CD4-positive, alpha-beta memory T cell (primary cell): ENCODE results near the gene ADGRB2. TPM values are rescaled to one million over a fixed set of nuclear protein-coding genes. Genes with fewer than 3 reads are reported as not detected.

Source experiments
- CTCF ChIA-PET: fragments of 350-600 bp; sonication (Branson Sonifier 250); formaldehyde crosslinking; loops from one replicate; lab custom pipeline; 2021; ENCODE audit warnings: inconsistent platforms; ENCODE audit not compliant: partially characterized antibody; lab: Charles Lee
- POLR2A ChIA-PET: fragments of 350-600 bp; sonication (Branson Sonifier 250); formaldehyde crosslinking; loops from one replicate; lab custom pipeline; 2021; ENCODE audit not compliant: partially characterized antibody; lab: Charles Lee
- DNase-seq, 5 donors: peaks; one replicate each; pipeline versions ENCODE4 v3.0.0 to v3.0.0-alpha.2; 2020 to 2022; ENCODE audit warnings: mixed read lengths in 1 of 5
- H3K27ac ChIP-seq: one replicate; pipeline ENCODE4 v1.7.0; 2013; ENCODE audit warnings: low read depth, low read length
- H3K27me3 ChIP-seq: 2 replicates; pipeline ENCODE4 v1.7.0; 2013; ENCODE audit warnings: mild to moderate bottlenecking, low read length, moderate library complexity; ENCODE audit not compliant: insufficient read depth
- H3K36me3 ChIP-seq: 2 replicates; pipeline ENCODE4 v1.7.0; 2013; ENCODE audit warnings: mild to moderate bottlenecking, low read length, moderate library complexity; ENCODE audit not compliant: insufficient read depth
- H3K4me1 ChIP-seq: 2 replicates; pipeline ENCODE4 v1.7.0; 2013; ENCODE audit warnings: mild to moderate bottlenecking, low read length, moderate library complexity; ENCODE audit not compliant: insufficient read depth
- H3K4me3 ChIP-seq, 2 donors: one replicate each; pipeline ENCODE4 v1.7.0; 2013; ENCODE audit warnings: low read length in 2 of 2, mild to moderate bottlenecking in 1 of 2
- H3K9me3 ChIP-seq, 2 donors: one replicate each; pipeline ENCODE4 v1.7.0; 2013; ENCODE audit warnings: low read length in 2 of 2, control low read depth in 1 of 2; ENCODE audit not compliant: control insufficient read depth in 1 of 2
- H3K27ac Mint-ChIP-seq, 7 donors: one replicate each; pipeline ENCODE4 v1.8.0; 2020 to 2021; ENCODE audit warnings: mixed read lengths in 7 of 7, mild to moderate bottlenecking in 6 of 7, inconsistent platforms in 3 of 7, moderate library complexity in 3 of 7
- H3K27me3 Mint-ChIP-seq, 2 donors: one replicate each; pipeline ENCODE4 v1.8.0; 2020 to 2021; ENCODE audit warnings: mixed read lengths in 2 of 2
- H3K36me3 Mint-ChIP-seq, 2 donors: one replicate each; pipeline ENCODE4 v1.8.0; 2020 to 2021; ENCODE audit warnings: mixed read lengths in 2 of 2, inconsistent platforms in 1 of 2, mild to moderate bottlenecking in 1 of 2
- H3K4me1 Mint-ChIP-seq, 4 donors: one replicate each; pipeline ENCODE4 v1.8.0; 2020 to 2021; ENCODE audit warnings: mixed read lengths in 4 of 4, mild to moderate bottlenecking in 1 of 4
- H3K4me3 Mint-ChIP-seq, 8 donors: one replicate each; pipeline ENCODE4 v1.8.0; 2020 to 2021; ENCODE audit warnings: mixed read lengths in 8 of 8, mild to moderate bottlenecking in 7 of 8, moderate library complexity in 6 of 8, inconsistent platforms in 3 of 8
- H3K9me3 Mint-ChIP-seq, 8 donors: one replicate each; pipeline ENCODE4 v1.8.0; 2020 to 2021; ENCODE audit warnings: mixed read lengths in 8 of 8, mild to moderate bottlenecking in 5 of 8, inconsistent platforms in 3 of 8, moderate library complexity in 1 of 8
- intact Hi-C: fragments of 100-400 bp; cut with micrococcal nuclease; formaldehyde crosslinking; loops from one replicate; pipeline ENCODE4 v1.15.1; 2023
- polyA plus RNA-seq, 2 donors: library from polyadenylated mRNA; unstranded; fragments of 300-500 nt; fragmentation: Illumina TruSeq; gene quantifications; one replicate each; pipeline ENCODE4 v1.2.3, GENCODE V29; 2021
- total RNA-seq, 2 experiments: library from RNA; stranded (reverse); gene quantifications; one replicate each; pipeline ENCODE4 v1.2.3, GENCODE V29; 2021

Gene ADGRB2
- total and polyA plus RNA-seq, 4 experiments from 2014 or later, result 0.55 to 2.0 (median 1.5) TPM; not detected in 1

- Histone ChIP-seq H3K4me1 (no peaks in the 10 kb centered on the region), H3K36me3 (no peaks in the 10 kb centered on the region), H3K4me3 (no peak overlapping the region), H3K27me3 (peaks cover 3% of the 10 kb centered on the region), H3K27ac (no peak overlapping the region), H3K9me3 (no peaks in the 10 kb centered on the region)
- peaks cover 2 to 8% of the 10 kb centered on the region in 2 donors for H3K27me3 Mint-ChIP-seq
- H3K9me3 Mint-ChIP-seq, result peaks cover 0 to 1% (median 0%) of the 10 kb centered on the region in 8 donors
- intact Hi-C loops, result no loop called here
- no peak for DNase-seq
- ChIA-PET POLR2A (no interaction called here), CTCF (no interaction called here)
- H3K4me1 Mint-ChIP-seq, result no peaks in the 10 kb centered on the region
- no peaks in the 10 kb centered on the region for H3K36me3 Mint-ChIP-seq
- no peak overlapping the region for H3K27ac Mint-ChIP-seq
- H3K4me3 Mint-ChIP-seq, result no peak overlapping the region
Measured at GRCh38 chr1:31795801-31796621, 31.9 kb upstream of the ADGRB2 start.

- Mint-ChIP-seq H3K9me3 (peaks cover 0 to 1% (median 0%) of the 10 kb centered on the region in 8 donors), H3K36me3 (no peaks in the 10 kb centered on the region), H3K27me3 (peaks cover 2 to 8% of the 10 kb centered on the region in 2 donors), H3K4me3 (no peak overlapping the region), H3K4me1 (no peaks in the 10 kb centered on the region), H3K27ac (no peak overlapping the region)
- CTCF ChIA-PET, result interaction anchor here (0.7 kb wide), 1 partner anchor 31 kb away, joined by 3 read pairs; no protein-coding TSS in a partner anchor
- Histone ChIP-seq H3K27me3 (peaks cover 3% of the 10 kb centered on the region), H3K9me3 (no peaks in the 10 kb centered on the region), H3K36me3 (no peaks in the 10 kb centered on the region), H3K4me1 (no peaks in the 10 kb centered on the region), H3K4me3 (no peak overlapping the region), H3K27ac (no peak overlapping the region)
- POLR2A ChIA-PET, result no interaction called here
- intact Hi-C loops, result no loop called here
- no peak for DNase-seq
Measured at GRCh38 chr1:31795096-31795675, 31.0 kb upstream of the ADGRB2 start.

GRCh38 chr1:31793586-31794285 is 29.6 kb upstream of the ADGRB2 start:
- CTCF ChIA-PET, result interaction anchor here (1.0 kb wide), 1 partner anchor 129 kb away, joined by 3 read pairs; no protein-coding TSS in a partner anchor
- Mint-ChIP-seq H3K27me3 (peaks cover 2 to 8% of the 10 kb centered on the region in 2 donors), H3K36me3 (no peaks in the 10 kb centered on the region), H3K27ac (no peak overlapping the region), H3K9me3 (peaks cover 0 to 1% (median 0%) of the 10 kb centered on the region in 8 donors), H3K4me1 (peaks cover 0 to 6% (median 2%) of the 10 kb centered on the region in 4 donors), H3K4me3 (no peak overlapping the region)
- H3K27me3 ChIP-seq, result peaks cover 3% of the 10 kb centered on the region
- H3K4me1 ChIP-seq, result peaks cover 5% of the 10 kb centered on the region
- H3K4me3 ChIP-seq, result no peak overlapping the region
- POLR2A ChIA-PET, result no interaction called here
- no peak overlapping the region for H3K27ac ChIP-seq
- intact Hi-C loops, result no loop called here
- DNase-seq, result no peak
- H3K36me3 ChIP-seq, result no peaks in the 10 kb centered on the region
- no peaks in the 10 kb centered on the region for H3K9me3 ChIP-seq

DNA sequence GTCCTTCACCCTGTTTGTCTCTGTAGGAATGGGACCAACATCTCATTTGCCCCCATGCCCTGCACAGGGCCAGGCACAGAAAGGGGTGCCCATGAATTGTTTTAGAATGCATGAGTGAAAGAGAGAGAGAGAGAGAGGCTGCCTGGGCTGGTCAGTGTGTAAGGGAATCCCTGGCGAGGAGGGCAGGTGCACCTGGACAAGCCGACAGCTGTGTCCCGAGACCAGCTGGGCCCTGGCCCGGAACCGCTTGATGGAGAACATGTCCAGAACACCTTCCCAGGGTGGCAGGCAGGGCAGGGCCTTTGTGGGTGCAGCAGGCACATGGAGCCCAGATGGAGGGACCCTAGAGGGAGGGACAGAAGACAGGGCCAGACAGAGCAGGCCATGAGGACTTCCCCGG is 28.9 kb upstream of the ADGRB2 start:
- no peaks in the 10 kb centered on the region for H3K36me3 ChIP-seq
- CTCF ChIA-PET, result interaction anchor here (1.0 to 1.6 kb wide), 2 partner anchors 129 to 228 kb away, joined by 3 read pairs; no protein-coding TSS in a partner anchor
- no peak overlapping the region for H3K4me3 ChIP-seq
- no peak overlapping the region for H3K27ac ChIP-seq
- POLR2A ChIA-PET, result no interaction called here
- Mint-ChIP-seq H3K4me1 (peaks cover 0 to 12% (median 4%) of the 10 kb centered on the region in 4 donors), H3K27ac (no peak overlapping the region), H3K9me3 (peaks cover 0 to 1% (median 0%) of the 10 kb centered on the region in 8 donors), H3K27me3 (peaks cover 2 to 7% of the 10 kb centered on the region in 2 donors), H3K4me3 (no peak overlapping the region), H3K36me3 (peaks cover 0 to 2% of the 10 kb centered on the region in 2 donors)
- intact Hi-C loops, result no loop called here
- H3K27me3 ChIP-seq, result peaks cover 3% of the 10 kb centered on the region
- peaks cover 5% of the 10 kb centered on the region for H3K4me1 ChIP-seq
- H3K9me3 ChIP-seq, result no peaks in the 10 kb centered on the region
- DNase-seq, result no peak

DNA sequence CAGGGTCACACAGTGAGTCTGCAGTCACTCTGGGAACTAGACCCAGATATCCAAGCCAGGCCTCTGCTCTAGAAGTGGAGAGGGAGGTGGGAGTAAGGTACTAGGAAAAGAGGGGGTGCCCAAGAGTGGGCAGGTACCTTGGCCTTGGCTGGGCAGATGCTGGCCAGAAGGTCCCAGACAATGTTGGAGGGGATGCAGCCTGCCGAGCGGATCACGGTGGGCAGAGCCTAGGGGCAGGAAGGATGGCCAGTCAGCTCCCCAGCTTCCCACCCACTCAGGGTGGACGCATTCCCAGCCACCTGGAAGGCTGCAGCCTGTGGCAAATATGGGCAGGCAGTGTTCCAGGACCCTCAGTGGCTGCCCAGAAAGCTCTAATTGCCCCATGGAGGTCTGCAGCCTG is 28.4 kb upstream of the ADGRB2 start:
- intact Hi-C loops, result no loop called here
- POLR2A ChIA-PET, result no interaction called here
- H3K4me3 Mint-ChIP-seq, result no peak overlapping the region
- DNase-seq, result no peak
- H3K4me1 ChIP-seq, result peaks cover 9% of the 10 kb centered on the region
- no peaks in the 10 kb centered on the region for H3K9me3 Mint-ChIP-seq
- no peak overlapping the region for H3K4me3 ChIP-seq
- H3K36me3 Mint-ChIP-seq, result peaks cover 0 to 2% of the 10 kb centered on the region in 2 donors
- CTCF ChIA-PET, result interaction anchor here (1.6 to 6.0 kb wide), 3 partner anchors 129 to 228 kb away, joined by 3 to 126 read pairs (median 38); no protein-coding TSS in a partner anchor
- H3K27ac ChIP-seq, result no peak overlapping the region
- H3K27me3 Mint-ChIP-seq, result peaks cover 2 to 4% of the 10 kb centered on the region in 2 donors
- peaks cover 5 to 18% (median 10%) of the 10 kb centered on the region in 4 donors for H3K4me1 Mint-ChIP-seq
- H3K9me3 ChIP-seq, result no peaks in the 10 kb centered on the region
- peaks cover 3% of the 10 kb centered on the region for H3K27me3 ChIP-seq
- H3K36me3 ChIP-seq, result no peaks in the 10 kb centered on the region
- peak overlapping the region in 1 of 7 donors; percentile 47 for H3K27ac Mint-ChIP-seq

DNA sequence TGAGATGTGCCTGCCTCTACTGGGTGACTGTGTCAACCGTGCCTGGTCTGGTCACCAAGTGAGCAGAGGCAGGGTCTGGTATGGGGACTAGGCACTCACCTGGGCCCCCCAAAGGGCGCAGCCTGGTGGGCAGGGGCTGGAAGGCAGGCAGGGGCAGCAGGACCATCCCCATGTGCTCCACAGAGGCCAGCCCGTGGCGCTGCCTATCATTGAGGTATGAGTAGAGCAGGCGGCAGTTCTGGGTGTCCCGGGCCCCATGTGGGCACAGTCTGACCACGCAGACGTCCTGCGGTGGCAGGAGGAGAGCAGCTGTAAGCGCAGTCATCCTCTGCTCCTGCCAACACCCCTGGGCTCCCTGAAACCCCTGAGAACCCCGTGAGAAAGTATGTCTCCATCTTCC is 28.0 kb upstream of the ADGRB2 start:
- peaks cover 5 to 19% (median 10%) of the 10 kb centered on the region in 4 donors for H3K4me1 Mint-ChIP-seq
- Histone ChIP-seq H3K27ac (no peak overlapping the region), H3K27me3 (peaks cover 3% of the 10 kb centered on the region), H3K4me3 (no peak overlapping the region), H3K9me3 (no peaks in the 10 kb centered on the region), H3K36me3 (no peaks in the 10 kb centered on the region), H3K4me1 (peaks cover 9% of the 10 kb centered on the region)
- peaks cover 0 to 2% of the 10 kb centered on the region in 2 donors for H3K36me3 Mint-ChIP-seq
- H3K9me3 Mint-ChIP-seq, result no peaks in the 10 kb centered on the region
- H3K27ac Mint-ChIP-seq, result peak overlapping the region in 1 of 7 donors; percentile 47
- DNase-seq, result no peak
- H3K4me3 Mint-ChIP-seq, result no peak overlapping the region
- intact Hi-C loops, result no loop called here
- CTCF ChIA-PET, result interaction anchor here (1.6 to 6.4 kb wide), 4 partner anchors 30 to 227 kb away, joined by 3 to 126 read pairs (median 48); no protein-coding TSS in a partner anchor
- H3K27me3 Mint-ChIP-seq, result peaks cover 2% of the 10 kb centered on the region in 2 donors
- POLR2A ChIA-PET, result no interaction called here
